K562 (cell line): ENCODE measurements around the gene UBASH3A.

ENCODE experiments used
- BCLAF1 ChIP-seq, 2 experiments: fragments of 450-650 bp in 1 of 2; IDR thresholded peaks; 2 replicates each; pipeline ENCODE4 v1.6.1; 2011 to 2017; ENCODE audit warnings: low read depth in 2 of 2, antibody characterized with exemption in 1 of 2, borderline replicate concordance in 1 of 2, low read length in 1 of 2, mild to moderate bottlenecking in 1 of 2, mixed read lengths in 1 of 2; ENCODE audit not compliant: control insufficient read depth in 1 of 2
- BRF1 ChIP-seq: IDR thresholded peaks from 3 replicates; pipeline ENCODE4 v1.6.1; 2011; ENCODE audit warnings: borderline replicate concordance, mild to moderate bottlenecking; ENCODE audit not compliant: insufficient read length; ENCODE audit errors: extremely low read depth
- CTCF ChIP-seq, 3 experiments: IDR thresholded peaks in 2 of 3; conservative IDR thresholded peaks in 1 of 3; 2 replicates each; pipeline ENCODE4 v1.5.1; 2011 to 2012; ENCODE audit warnings: low read length in 3 of 3, mild to moderate bottlenecking in 3 of 3, control low read depth in 2 of 3, improper control_type of control experiment in 1 of 3, inconsistent platforms in 1 of 3, low read depth in 1 of 3, mixed read lengths in 1 of 3, moderate library complexity in 1 of 3; ENCODE audit not compliant: insufficient read depth in 2 of 3
- HMGXB4 ChIP-seq: sonication (generic); formaldehyde crosslinking; IDR thresholded peaks from 2 replicates; pipeline ENCODE4 v1.8.1; 2023; ENCODE audit warnings: mild to moderate bottlenecking, missing genetic modification reagents
- NFRKB ChIP-seq: fragments of 450-650 bp; IDR thresholded peaks from 2 replicates; pipeline ENCODE4 v1.6.1; 2016; ENCODE audit warnings: low read depth
- POLR2A ChIP-seq: fragments of 450-650 bp; conservative IDR thresholded peaks from 2 replicates; pipeline ENCODE4 v1.6.1; 2016
- RFX5 ChIP-seq: IDR thresholded peaks from 2 replicates; pipeline ENCODE4 v1.6.1; 2011; ENCODE audit warnings: low read depth, mild to moderate bottlenecking, improper control_type of control experiment, low read length
- SREBF1 ChIP-seq: fragments of 150-350 bp; IDR thresholded peaks from 2 replicates; pipeline ENCODE4 v1.6.1; 2014; ENCODE audit warnings: antibody characterized with exemption, low read depth, low read length, borderline replicate concordance
- ZNF174 ChIP-seq: fragments of 250-450 bp; sonication (Bioruptor Pico); IDR thresholded peaks from 2 replicates; pipeline ENCODE4 v1.4.0; 2020; ENCODE audit warnings: mild to moderate bottlenecking

- no peak for TF ChIP-seq CTCF (IDR thresholded peaks at IDR 0.05 in 2 of 3, conservative IDR thresholded peaks at IDR 0.05 in 1 of 3; ENCODE audit: insufficient read depth in 2 of 3, low read depth in 1 of 3, low read length in 3 of 3)
- TF ChIP-seq BCLAF1 (IDR thresholded peaks at IDR 0.05; ENCODE audit: borderline replicate concordance in 1 of 2, control insufficient read depth in 1 of 2, low read depth in 2 of 2, low read length in 1 of 2), result no peak
- TF ChIP-seq SREBF1, result no peak
- no peak for TF ChIP-seq RFX5
- no peak for TF ChIP-seq NFRKB
- no peak for TF ChIP-seq POLR2A
- no peak for TF ChIP-seq BRF1
- TF ChIP-seq HMGXB4 (CRISPR knock-in tag), result no peak
- no peak for TF ChIP-seq ZNF174 (CRISPR knock-in tag)
These were observed 19.4 kb upstream of the UBASH3A start for GRCh38 chr21:42384156-42384945.
